Measurements from ENCODE around the gene MICU2. TPM values are rescaled to one million over a fixed set of nuclear protein-coding genes. Genes with fewer than 3 reads are reported as not detected.
A peak's percentile ranks its signal among the peaks of the same experiment; 100 is the strongest.

Gene MICU2
- total RNA-seq, 1 experiment from 2014 or later: 69.9 TPM

DNA sequence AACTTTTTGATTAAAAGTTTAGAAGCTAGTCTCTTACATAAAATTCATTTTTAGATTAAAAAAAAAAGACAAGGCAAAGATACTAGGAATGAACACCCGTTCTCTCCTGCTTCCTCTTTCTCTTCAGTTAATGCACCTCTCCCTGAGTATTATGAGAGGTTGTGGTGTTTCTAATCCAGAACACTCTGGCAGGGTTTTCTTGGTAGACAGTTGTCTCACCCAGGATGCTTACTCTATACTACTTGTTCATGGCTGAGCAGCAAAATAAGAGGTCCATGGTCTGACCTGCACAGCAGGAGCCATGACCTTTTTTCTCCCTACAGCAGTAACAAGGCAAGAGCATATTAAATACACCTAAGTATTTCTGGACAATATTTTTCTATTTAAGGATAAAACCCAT is 62.0 kb downstream of the MICU2 start:
- peaks cover 46% of the 10 kb centered on the region for H3K4me1 ChIP-seq (ENCODE audit: insufficient read depth, low read length)
- ChIA-PET CTCF (no interaction called here), POLR2A (ENCODE audit: unreplicated experiment) (no interaction called here)
- no peak overlapping the region for H3K4me3 ChIP-seq (ENCODE audit: low read length)
- H3K9me3 ChIP-seq (ENCODE audit: low read length): no peaks in the 10 kb centered on the region
- no peaks in the 10 kb centered on the region; the same call in 1 of the 2 replicates for H3K36me3 ChIP-seq (ENCODE audit: low read depth, low read length)
- no TSS peak for BruUV-seq (replicated peaks)
- intact Hi-C loops (cut with micrococcal nuclease): loop anchor here (5.0 kb wide), 1 partner anchor 60 kb away; no protein-coding TSS in a partner anchor
- H3K9me2 ChIP-seq (replicated peaks; ENCODE audit: low read length): no peaks in the 10 kb centered on the region
- no peak overlapping the region for H3K9ac ChIP-seq (ENCODE audit: low read length)
- H3K27me3 ChIP-seq (ENCODE audit: low read length): no peaks in the 10 kb centered on the region
- peaks cover 9% of the 10 kb centered on the region; the same call in 1 of the 2 replicates for H3K79me2 ChIP-seq (ENCODE audit: low read length)
- no peak for DNase-seq
- H3K4me2 ChIP-seq (ENCODE audit: low read length): peak overlapping the region; percentile 72
- 0 out of 2 replicates have a peak, but pooled peaks cover 2% of the 10 kb centered on the region for H4K20me1 ChIP-seq (ENCODE audit: low read length)
- peak; percentile 14; the same call in 1 of the 2 replicates for ATAC-seq
- peak overlapping the region; percentile 39; the same call in 1 of the 2 replicates for H3K27ac ChIP-seq (ENCODE audit: low read length)
- TF ChIP-seq, protein P1, sequence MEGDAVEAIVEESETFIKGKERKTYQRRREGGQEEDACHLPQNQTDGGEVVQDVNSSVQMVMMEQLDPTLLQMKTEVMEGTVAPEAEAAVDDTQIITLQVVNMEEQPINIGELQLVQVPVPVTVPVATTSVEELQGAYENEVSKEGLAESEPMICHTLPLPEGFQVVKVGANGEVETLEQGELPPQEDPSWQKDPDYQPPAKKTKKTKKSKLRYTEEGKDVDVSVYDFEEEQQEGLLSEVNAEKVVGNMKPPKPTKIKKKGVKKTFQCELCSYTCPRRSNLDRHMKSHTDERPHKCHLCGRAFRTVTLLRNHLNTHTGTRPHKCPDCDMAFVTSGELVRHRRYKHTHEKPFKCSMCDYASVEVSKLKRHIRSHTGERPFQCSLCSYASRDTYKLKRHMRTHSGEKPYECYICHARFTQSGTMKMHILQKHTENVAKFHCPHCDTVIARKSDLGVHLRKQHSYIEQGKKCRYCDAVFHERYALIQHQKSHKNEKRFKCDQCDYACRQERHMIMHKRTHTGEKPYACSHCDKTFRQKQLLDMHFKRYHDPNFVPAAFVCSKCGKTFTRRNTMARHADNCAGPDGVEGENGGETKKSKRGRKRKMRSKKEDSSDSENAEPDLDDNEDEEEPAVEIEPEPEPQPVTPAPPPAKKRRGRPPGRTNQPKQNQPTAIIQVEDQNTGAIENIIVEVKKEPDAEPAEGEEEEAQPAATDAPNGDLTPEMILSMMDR (conservative IDR thresholded peaks at IDR 0.05; ENCODE audit: low read depth, low read length): no peak
- no peak for TF ChIP-seq EZH2phosphoT487 (IDR thresholded peaks at IDR 0.05; ENCODE audit: borderline replicate concordance, low read length)
- H3F3A ChIP-seq (ENCODE audit: low read length, unreplicated experiment): no peaks in the 10 kb centered on the region
- H2AFZ ChIP-seq (ENCODE audit: low read length): no peak overlapping the region

DNA sequence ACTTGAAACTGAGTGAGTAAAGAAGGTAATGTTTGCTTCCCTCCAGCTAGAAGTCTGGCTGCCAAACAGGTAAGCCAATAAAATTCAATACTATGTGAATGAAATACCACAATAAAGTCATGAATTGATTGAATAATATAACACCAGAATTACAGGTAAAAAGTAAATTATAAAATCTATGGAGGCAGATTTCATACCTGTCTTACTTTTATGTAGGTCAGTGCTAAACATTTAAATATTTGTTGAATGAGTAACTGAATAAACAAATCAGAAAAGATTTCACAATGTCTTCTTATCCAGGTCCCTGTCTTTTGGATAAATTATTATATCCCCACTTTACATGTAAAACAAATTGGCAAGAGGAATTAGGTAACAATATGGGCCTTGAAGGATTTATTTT is 62.7 kb downstream of the MICU2 start:
- Histone ChIP-seq H3F3A (ENCODE audit: low read length, unreplicated experiment) (no peaks in the 10 kb centered on the region), H3K9ac (ENCODE audit: low read length) (no peak overlapping the region), H4K20me1 (ENCODE audit: low read length) (0 out of 2 replicates have a peak, but pooled peaks cover 2% of the 10 kb centered on the region), H3K27ac (ENCODE audit: low read length) (peak overlapping the region; percentile 31; the same call in 1 of the 2 replicates), H3K9me3 (ENCODE audit: low read length) (no peaks in the 10 kb centered on the region), H3K27me3 (ENCODE audit: low read length) (no peaks in the 10 kb centered on the region), H3K4me2 (ENCODE audit: low read length) (peak overlapping the region; percentile 51), H3K4me3 (ENCODE audit: low read length) (no peak overlapping the region), H2AFZ (ENCODE audit: low read length) (no peak overlapping the region), H3K9me2 (replicated peaks; ENCODE audit: low read length) (no peaks in the 10 kb centered on the region), H3K36me3 (ENCODE audit: low read depth, low read length) (no peaks in the 10 kb centered on the region; the same call in 1 of the 2 replicates), H3K79me2 (ENCODE audit: low read length) (peaks cover 9% of the 10 kb centered on the region; the same call in 1 of the 2 replicates), H3K4me1 (ENCODE audit: insufficient read depth, low read length) (peaks cover 46% of the 10 kb centered on the region)
- ATAC-seq (peak; percentile 53), DNase-seq (peak; percentile 70)
- TF ChIP-seq EZH2 (IDR thresholded peaks at IDR 0.05; ENCODE audit: low read length, unreplicated experiment) (no peak), EZH2phosphoT487 (IDR thresholded peaks at IDR 0.05; ENCODE audit: borderline replicate concordance, low read length) (no peak)
- TF ChIP-seq, protein P1 (conservative IDR thresholded peaks at IDR 0.05; ENCODE audit: low read depth, low read length): no peak
- no TSS peak for BruUV-seq (replicated peaks)
- POLR2A ChIA-PET (ENCODE audit: unreplicated experiment): no interaction called here
- CTCF ChIA-PET: no interaction called here
- intact Hi-C loops (cut with micrococcal nuclease): loop anchor here (5.0 kb wide), 1 partner anchor 59 kb away; no protein-coding TSS in a partner anchor

DNA sequence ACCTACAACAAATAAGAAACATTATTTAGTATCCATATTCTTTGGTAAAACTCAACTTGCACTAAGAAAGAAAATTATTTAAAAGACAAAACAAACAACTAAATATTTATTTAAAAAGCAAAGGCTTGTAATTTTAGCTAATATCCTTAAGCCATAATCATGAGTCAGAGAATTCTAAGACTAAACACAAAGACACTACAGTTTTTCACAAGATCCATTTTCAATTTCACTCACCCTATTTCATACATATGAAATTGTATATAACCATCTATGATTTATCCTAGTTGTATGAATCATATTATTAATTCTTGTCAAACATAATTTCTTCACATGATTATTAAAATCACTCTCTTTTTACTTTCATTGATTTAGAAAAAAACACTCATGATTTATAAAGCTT is 64.3 kb downstream of the MICU2 start:
- Histone ChIP-seq H3K27me3 (ENCODE audit: low read length) (no peaks in the 10 kb centered on the region), H3K9me3 (ENCODE audit: low read length) (no peaks in the 10 kb centered on the region), H2AFZ (ENCODE audit: low read length) (no peak overlapping the region), H3K9me2 (replicated peaks; ENCODE audit: low read length) (no peaks in the 10 kb centered on the region), H3K4me2 (ENCODE audit: low read length) (peak overlapping the region; percentile 51), H3K4me1 (ENCODE audit: insufficient read depth, low read length) (peaks cover 46% of the 10 kb centered on the region), H3K27ac (ENCODE audit: low read length) (peak overlapping the region; percentile 20; the same call in 1 of the 2 replicates), H3F3A (ENCODE audit: low read length, unreplicated experiment) (no peaks in the 10 kb centered on the region), H3K79me2 (ENCODE audit: low read length) (peaks cover 7% of the 10 kb centered on the region; the same call in 1 of the 2 replicates), H3K4me3 (ENCODE audit: low read length) (no peak overlapping the region), H3K36me3 (ENCODE audit: low read depth, low read length) (no peaks in the 10 kb centered on the region; the same call in 1 of the 2 replicates), H3K9ac (ENCODE audit: low read length) (no peak overlapping the region), H4K20me1 (ENCODE audit: low read length) (0 out of 2 replicates have a peak, but pooled peaks cover 2% of the 10 kb centered on the region)
- BruUV-seq (replicated peaks): no TSS peak
- ATAC-seq: peak; percentile 42; the same call in 1 of the 2 replicates
- CTCF ChIA-PET: interaction anchor here (0.6 kb wide), 1 partner anchor 679 kb away, joined by 8 read pairs; no protein-coding TSS in a partner anchor
- POLR2A ChIA-PET (ENCODE audit: unreplicated experiment): no interaction called here
- DNase-seq: peak; percentile 26
- intact Hi-C loops (cut with micrococcal nuclease): loop anchor here (5.0 kb wide), 1 partner anchor 57 kb away; no protein-coding TSS in a partner anchor
- TF ChIP-seq EZH2phosphoT487 (IDR thresholded peaks at IDR 0.05; ENCODE audit: borderline replicate concordance, low read length): no peak
- TF ChIP-seq EZH2 (IDR thresholded peaks at IDR 0.05; ENCODE audit: low read length, unreplicated experiment): no peak
- TF ChIP-seq, protein P1 (conservative IDR thresholded peaks at IDR 0.05; ENCODE audit: low read depth, low read length): no peak
